Stimulated activated CD4-positive, alpha-beta T cell treated with anti-CD3 and anti-CD28 coated beads, Interleukin-12 subunit alpha, Interleukin-12 subunit beta, amount 100 ng/mL, for 24 hours (primary cell): Measurements from ENCODE around the gene PRDM15.

Experiments used
- DNase-seq, 2 experiments: peaks; one replicate each; pipeline ENCODE4 v3.0.0-alpha.2; 2020; ENCODE audit warnings: low read depth in 2 of 2

PRDM15 gene

GRCh38 chr21:41863439-41863740, 15.8 kb downstream of the PRDM15 start:
- no peak for DNase-seq

- no peak for DNase-seq
Observed at GRCh38 chr21:41861987-41862386, 17.2 kb downstream of the PRDM15 start.

GRCh38 chr21:41861255-41861654, 17.9 kb downstream of the PRDM15 start:
- no peak for DNase-seq

GRCh38 chr21:41859297-41859980, 19.7 kb downstream of the PRDM15 start:
- no peak for DNase-seq

GRCh38 chr21:41858466-41859296, 20.5 kb downstream of the PRDM15 start:
- no peak for DNase-seq

- DNase-seq, result no peak
Observed at GRCh38 chr21:41857771-41858300, 21.3 kb downstream of the PRDM15 start.

GRCh38 chr21:41856572-41856971, 22.6 kb downstream of the PRDM15 start:
- DNase-seq, result no peak

GRCh38 chr21:41854426-41854995, 24.6 kb downstream of the PRDM15 start:
- DNase-seq, result no peak

- no peak for DNase-seq
Observed at GRCh38 chr21:41852929-41853320, 26.2 kb downstream of the PRDM15 start.

GRCh38 chr21:41852151-41852928, 26.8 kb downstream of the PRDM15 start:
- no peak for DNase-seq

- no peak for DNase-seq
Observed at GRCh38 chr21:41851090-41851790, 27.9 kb downstream of the PRDM15 start.

- no peak for DNase-seq
Observed at GRCh38 chr21:41850085-41850484, 29.1 kb downstream of the PRDM15 start.

- DNase-seq, result no peak
Observed at GRCh38 chr21:41848958-41849580, 30.1 kb downstream of the PRDM15 start.

- DNase-seq, result no peak
Observed at GRCh38 chr21:41848533-41848932, 30.6 kb downstream of the PRDM15 start.

- DNase-seq, result no peak
Observed at GRCh38 chr21:41847066-41847804, 31.9 kb downstream of the PRDM15 start.

- no peak for DNase-seq
Observed at GRCh38 chr21:41846536-41846935, 32.6 kb downstream of the PRDM15 start.

- DNase-seq, result no peak
Observed at GRCh38 chr21:41846033-41846317, 33.2 kb downstream of the PRDM15 start.

- no peak for DNase-seq
Observed at GRCh38 chr21:41845310-41846032, 33.7 kb downstream of the PRDM15 start.

- DNase-seq, result no peak
Observed at GRCh38 chr21:41843584-41843983, 35.6 kb downstream of the PRDM15 start.

GRCh38 chr21:41840880-41841279, 38.3 kb downstream of the PRDM15 start:
- no peak for DNase-seq
